AG09309 (cell line): ENCODE data around the gene TPX2.
A peak's percentile ranks its signal among the peaks of the same experiment; 100 is the strongest.

Experiments used
- DNase-seq: peaks from one replicate; pipeline ENCODE4 v3.0.0-alpha.2; 2010; ENCODE audit warnings: low read depth
- H3K4me3 ChIP-seq: 2 replicates; pipeline ENCODE4 v1.5.1; 2011; ENCODE audit warnings: mild to moderate bottlenecking, low read depth, low read length, moderate library complexity; ENCODE audit not compliant: control insufficient read depth
- TF ChIP-seq, protein P1 (sequence below): IDR thresholded peaks from 2 replicates; pipeline ENCODE4 v1.5.1; 2011; ENCODE audit warnings: mild to moderate bottlenecking, low read depth, low read length, inconsistent platforms; ENCODE audit not compliant: insufficient read depth, control insufficient read depth; ENCODE audit errors: missing control alignments

Gene TPX2

GRCh38 chr20:31722257-31723068 lies 16.6 kb upstream of the TPX2 start, which contains the start of gene BCL2L1:
Gene BCL2L1 (minus strand): TSS chr20:31722868. CDS start chr20:31722218, 650 bp downstream.
- no peak for DNase-seq
- TF ChIP-seq, protein P1, sequence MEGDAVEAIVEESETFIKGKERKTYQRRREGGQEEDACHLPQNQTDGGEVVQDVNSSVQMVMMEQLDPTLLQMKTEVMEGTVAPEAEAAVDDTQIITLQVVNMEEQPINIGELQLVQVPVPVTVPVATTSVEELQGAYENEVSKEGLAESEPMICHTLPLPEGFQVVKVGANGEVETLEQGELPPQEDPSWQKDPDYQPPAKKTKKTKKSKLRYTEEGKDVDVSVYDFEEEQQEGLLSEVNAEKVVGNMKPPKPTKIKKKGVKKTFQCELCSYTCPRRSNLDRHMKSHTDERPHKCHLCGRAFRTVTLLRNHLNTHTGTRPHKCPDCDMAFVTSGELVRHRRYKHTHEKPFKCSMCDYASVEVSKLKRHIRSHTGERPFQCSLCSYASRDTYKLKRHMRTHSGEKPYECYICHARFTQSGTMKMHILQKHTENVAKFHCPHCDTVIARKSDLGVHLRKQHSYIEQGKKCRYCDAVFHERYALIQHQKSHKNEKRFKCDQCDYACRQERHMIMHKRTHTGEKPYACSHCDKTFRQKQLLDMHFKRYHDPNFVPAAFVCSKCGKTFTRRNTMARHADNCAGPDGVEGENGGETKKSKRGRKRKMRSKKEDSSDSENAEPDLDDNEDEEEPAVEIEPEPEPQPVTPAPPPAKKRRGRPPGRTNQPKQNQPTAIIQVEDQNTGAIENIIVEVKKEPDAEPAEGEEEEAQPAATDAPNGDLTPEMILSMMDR: peak; percentile 88
- H3K4me3 ChIP-seq: peak within 1 kb of the TSS; percentile 96

- DNase-seq: no peak
- peak overlapping the region; percentile 96 for H3K4me3 ChIP-seq
- TF ChIP-seq, protein P1: no peak
These were observed 16.1 kb upstream of the TPX2 start for GRCh38 chr20:31723069-31723318.

GRCh38 chr20:31723319-31724078 lies 15.6 kb upstream of the TPX2 start:
- peak overlapping the region; percentile 96 for H3K4me3 ChIP-seq
- TF ChIP-seq, protein P1: peak; percentile 93
- DNase-seq: peak; percentile 93

DNA sequence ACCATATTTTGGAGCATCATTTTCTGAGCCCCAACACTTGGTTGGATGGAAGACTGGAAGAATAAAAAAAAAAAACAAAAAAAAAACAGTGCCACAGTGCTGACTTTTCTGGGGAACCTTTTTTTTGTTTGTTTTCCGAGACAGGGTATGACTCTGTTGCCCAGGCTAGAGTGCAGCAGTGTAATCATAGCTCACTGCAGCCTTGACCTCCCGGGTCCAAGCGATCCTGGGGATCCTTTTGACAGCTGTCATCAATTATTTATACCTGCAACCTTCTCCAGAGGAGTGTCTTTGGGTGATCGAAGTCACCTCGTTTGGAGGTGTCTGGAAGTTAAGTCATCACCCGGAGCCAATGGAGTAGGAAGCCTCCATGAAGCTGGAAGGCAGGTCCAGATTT lies 7.8 kb upstream of the TPX2 start:
- TF ChIP-seq, protein P1: no peak
- no peak overlapping the region for H3K4me3 ChIP-seq
- no peak for DNase-seq

DNA sequence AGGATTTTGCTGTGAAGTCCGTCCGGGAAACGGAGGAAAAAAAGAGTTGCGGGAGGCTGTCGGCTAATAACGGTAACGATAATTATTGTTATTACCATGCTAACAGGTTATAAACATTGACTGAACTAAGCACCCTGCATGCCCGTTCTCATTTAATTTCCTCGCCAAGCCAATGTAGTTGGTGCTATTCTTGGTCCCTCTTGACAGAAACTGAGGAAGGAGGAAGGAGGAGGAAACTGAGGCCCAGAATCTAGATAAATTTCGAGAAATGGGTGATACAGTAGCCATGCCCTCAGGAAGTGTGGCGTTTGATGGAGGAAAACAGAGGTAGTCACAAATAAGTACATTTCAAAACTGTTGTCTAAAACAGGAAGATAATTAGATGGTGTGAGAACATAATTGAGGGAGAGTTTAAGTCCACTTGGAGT lies 474 bp downstream of the TPX2 start:
- no peak for DNase-seq
- H3K4me3 ChIP-seq: peak overlapping the region; percentile 67
- TF ChIP-seq, protein P1: no peak

GRCh38 chr20:31740208-31740607 lies 1.1 kb downstream of the TPX2 start:
- H3K4me3 ChIP-seq: peak overlapping the region; percentile 67
- DNase-seq: no peak
- TF ChIP-seq, protein P1: no peak
